Suppressor macrophage (primary cell): ENCODE measurements around the gene MRPS18A.
"Not testable (repeated sequence)": the region's sequence is repeated elsewhere in the genome, so short reads cannot be mapped to it uniquely, and the experiment has no call there.

Experiments
- DNase-seq, 4 experiments: peaks; one replicate each; pipeline ENCODE4 v3.0.0-alpha.2; 2020 to 2022

Gene MRPS18A

GRCh38 chr6:43634702-43635303 lies 52.8 kb downstream of the MRPS18A start:
- DNase-seq: no peak

DNA sequence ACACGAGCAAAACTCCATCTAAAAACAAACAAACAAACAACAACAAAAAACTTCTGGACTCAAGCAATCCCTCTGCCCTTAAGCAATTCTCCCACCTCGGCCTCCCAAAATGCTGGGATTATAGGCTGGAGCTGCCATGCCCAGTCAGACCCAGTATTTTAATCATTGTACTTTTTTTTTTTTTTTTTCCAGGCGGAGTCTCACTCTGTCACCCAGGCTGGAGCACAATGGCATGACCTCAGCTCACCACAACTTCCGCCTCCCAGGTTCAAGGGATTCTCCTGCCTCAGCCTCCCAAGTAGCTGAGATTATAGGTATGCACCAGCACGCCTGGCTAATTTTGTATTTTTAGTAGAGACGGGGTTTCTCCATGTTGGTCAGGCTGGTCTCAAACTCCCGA lies 54.6 kb downstream of the MRPS18A start:
- DNase-seq: not testable (repeated sequence)

- DNase-seq: no peak
Observed at GRCh38 chr6:43630980-43631619, 56.5 kb downstream of the MRPS18A start.

DNA sequence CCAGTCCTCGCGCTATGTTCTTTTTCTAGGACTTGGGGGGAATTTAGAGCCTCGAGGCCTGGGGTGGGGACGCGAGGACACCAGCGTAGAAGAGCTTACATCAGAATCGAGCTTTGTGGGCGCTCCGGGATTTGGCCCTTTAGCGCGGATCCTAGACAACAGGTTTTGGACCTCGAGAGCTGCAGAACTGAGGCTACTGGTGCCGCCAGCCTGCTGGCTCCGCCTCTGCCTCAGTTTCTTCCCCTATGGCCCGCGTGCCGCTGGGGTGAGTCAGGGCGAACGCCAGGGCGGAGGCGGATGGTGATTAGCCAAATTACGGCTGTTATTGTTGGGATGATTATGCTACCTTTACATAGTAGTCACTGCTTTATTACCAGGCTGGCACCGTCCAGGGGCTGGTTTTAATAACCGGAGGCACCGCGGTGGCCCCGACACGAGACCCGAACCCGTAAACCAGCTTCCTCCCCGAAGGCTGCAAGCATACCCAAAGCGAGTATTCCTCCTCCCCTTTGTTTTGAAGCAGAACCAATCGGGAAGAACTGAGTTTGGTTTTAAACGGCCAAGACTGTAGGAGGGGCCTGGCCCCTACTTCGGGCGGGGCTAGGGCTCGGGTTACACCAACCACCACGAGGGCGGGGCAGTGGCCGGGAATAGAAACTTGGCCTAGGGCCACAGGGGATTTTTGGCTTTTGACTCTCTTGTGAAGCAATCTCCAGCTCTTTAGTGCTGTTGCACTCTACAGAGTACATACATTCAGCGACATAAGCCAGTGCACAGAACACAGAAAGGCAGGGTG lies 57.9 kb downstream of the MRPS18A start:
- DNase-seq: peak; percentile 97 to 99 (median 98)

GRCh38 chr6:43629104-43629504 lies 58.5 kb downstream of the MRPS18A start, which contains the start of gene GTPBP2:
Gene GTPBP2, minus strand, starts transcription at chr6:43629264. Its CDS starts 102 bp downstream, at chr6:43629162.
- peak; percentile 99 to 100 (median 100) for DNase-seq

DNA sequence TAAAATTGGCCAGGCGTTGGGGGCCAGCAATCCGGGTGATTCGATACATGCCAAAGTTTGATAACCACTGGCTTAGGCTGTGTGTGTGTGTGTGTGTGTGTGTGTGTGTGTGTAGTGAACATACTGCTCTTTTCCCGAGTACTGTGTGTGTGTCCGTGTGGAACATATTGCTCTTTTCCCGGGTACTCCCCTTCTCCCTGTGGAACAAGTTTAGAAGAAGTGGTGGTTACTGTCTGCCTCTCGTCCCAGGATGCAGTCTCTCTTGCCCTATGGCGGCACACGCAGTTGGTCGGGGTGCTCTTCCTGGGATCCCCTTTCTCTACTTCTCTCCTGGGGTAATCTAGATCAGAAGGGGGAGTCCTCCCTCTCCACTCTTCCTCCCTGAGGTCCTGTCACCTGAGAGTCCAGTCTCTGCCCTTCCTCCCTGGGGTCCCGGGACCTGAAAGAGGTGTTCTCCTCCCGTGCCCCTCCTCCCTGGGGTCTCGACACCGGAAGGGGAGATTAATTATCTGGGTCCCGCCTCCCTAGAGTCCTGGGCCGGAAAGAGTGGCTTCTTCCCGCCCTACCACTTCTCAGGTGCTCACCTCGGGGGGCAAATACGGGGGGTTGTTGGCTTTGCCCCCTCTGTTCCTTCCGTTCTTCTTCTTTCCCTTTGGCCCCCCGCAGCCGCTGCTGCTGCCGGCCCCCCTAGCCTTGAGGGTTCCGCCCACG lies 59.0 kb downstream of the MRPS18A start:
- peak; percentile 23 to 56 (median 44) for DNase-seq

GRCh38 chr6:43627008-43627825 lies 60.4 kb downstream of the MRPS18A start:
- DNase-seq: peak; percentile 93 to 98 (median 96)

- DNase-seq: no peak
Observed at GRCh38 chr6:43625393-43625992, 62.1 kb downstream of the MRPS18A start.

GRCh38 chr6:43624786-43625288 lies 62.8 kb downstream of the MRPS18A start:
- no peak for DNase-seq

- no peak for DNase-seq
Observed at GRCh38 chr6:43623880-43624785, 63.5 kb downstream of the MRPS18A start.

GRCh38 chr6:43622541-43622940 lies 65.0 kb downstream of the MRPS18A start:
- DNase-seq: no peak

- DNase-seq: no peak
Observed at GRCh38 chr6:43621836-43622180, 65.8 kb downstream of the MRPS18A start.
